Tibial artery (tissue), 4 donors: ENCODE results near the gene UBE2V1.

Source experiments
- DNase-seq, 2 donors: peaks; one replicate each; pipeline ENCODE4 v3.0.0-alpha.2; 2019
- H3K27ac ChIP-seq, 2 donors: fragments of 200-600 bp; sonication (generic) in 1 of 2; 1 replicate in 1 of 2; 2 replicates in 1 of 2; pipeline ENCODE4 v1.5.1; 2018 to 2019; ENCODE audit warnings: mild to moderate bottlenecking in 1 of 2
- H3K27me3 ChIP-seq, 2 donors: fragments of 200-600 bp; sonication (generic) in 1 of 2; one replicate each; pipeline versions ENCODE4 v1.5.1 to v1.6.0; 2016 to 2019
- H3K36me3 ChIP-seq, 3 donors: fragments of 200-600 bp; sonication (generic) in 2 of 3; one replicate each; pipeline ENCODE4 v1.5.1; 2016 to 2019; ENCODE audit warnings: mild to moderate bottlenecking in 2 of 3
- H3K4me1 ChIP-seq, 4 donors: fragments of 200-600 bp; sonication (generic) in 2 of 4; 1 replicate in 3 of 4; 2 replicates in 1 of 4; pipeline ENCODE4 v1.5.1; 2016 to 2019
- H3K4me3 ChIP-seq, 2 donors: fragments of 200-600 bp; sonication (generic) in 1 of 2; 1 replicate in 1 of 2; 2 replicates in 1 of 2; pipeline ENCODE4 v1.5.1; 2018 to 2019; ENCODE audit warnings: mild to moderate bottlenecking in 2 of 2
- H3K9me3 ChIP-seq, 3 donors: fragments of 200-600 bp; sonication (generic) in 1 of 3; one replicate each; pipeline ENCODE4 v1.5.1; 2016 to 2019
- CTCF ChIP-seq, 2 experiments: fragments of 200-600 bp in 1 of 2; fragments of 450-650 bp in 1 of 2; IDR thresholded peaks; one replicate each; pipeline ENCODE4 v1.5.1; 2017 to 2019; ENCODE audit warnings: antibody characterized with exemption in 2 of 2, mild to moderate bottlenecking in 1 of 2, moderate library complexity in 1 of 2
- intact Hi-C: fragments of 100-400 bp; cut with DNase I; formaldehyde crosslinking; loops from one replicate; pipeline ENCODE4 v1.15.0; 2023; ENCODE audit warnings: low total_unique reads

The UBE2V1 gene

GRCh38 chr20:50133041-50133440 lies 20.1 kb upstream of the UBE2V1 start:
- Histone ChIP-seq H3K4me3 (no peak overlapping the region), H3K9me3 (no peaks in the 10 kb centered on the region), H3K4me1 (peaks cover 0 to 38% (median 24%) of the 10 kb centered on the region in 4 donors), H3K36me3 (peaks cover 5 to 48% (median 15%) of the 10 kb centered on the region in 3 donors), H3K27me3 (no peaks in the 10 kb centered on the region), H3K27ac (peak overlapping the region; percentile 48)
- intact Hi-C loops, result no loop called here
- TF ChIP-seq CTCF (IDR thresholded peaks at IDR 0.05), result no peak
- no peak for DNase-seq

GRCh38 chr20:50130995-50131394 lies 18.0 kb upstream of the UBE2V1 start:
- Histone ChIP-seq H3K4me3 (peak overlapping the region in 1 of 2 donors; percentile 10), H3K27me3 (no peaks in the 10 kb centered on the region), H3K9me3 (no peaks in the 10 kb centered on the region), H3K27ac (peak overlapping the region; percentile 65 to 76), H3K36me3 (peaks cover 13 to 68% (median 35%) of the 10 kb centered on the region in 3 donors), H3K4me1 (peaks cover 0 to 35% (median 21%) of the 10 kb centered on the region in 4 donors)
- TF ChIP-seq CTCF (IDR thresholded peaks at IDR 0.05), result no peak
- peak; percentile 67 to 90 for DNase-seq
- intact Hi-C loops, result no loop called here

GRCh38 chr20:50130356-50130723 lies 17.4 kb upstream of the UBE2V1 start:
- H3K36me3 ChIP-seq, result peaks cover 13 to 75% (median 41%) of the 10 kb centered on the region in 3 donors
- TF ChIP-seq CTCF (IDR thresholded peaks at IDR 0.05), result no peak
- H3K4me1 ChIP-seq, result peaks cover 0 to 35% (median 21%) of the 10 kb centered on the region in 4 donors
- H3K4me3 ChIP-seq, result peak overlapping the region in 1 of 2 donors; percentile 10
- no peaks in the 10 kb centered on the region for H3K27me3 ChIP-seq
- no peak for DNase-seq
- intact Hi-C loops, result no loop called here
- H3K9me3 ChIP-seq, result no peaks in the 10 kb centered on the region
- H3K27ac ChIP-seq, result peak overlapping the region; percentile 65 to 76

GRCh38 chr20:50129662-50130355 lies 16.9 kb upstream of the UBE2V1 start:
- Histone ChIP-seq H3K27ac (peak overlapping the region; percentile 65 to 76), H3K4me1 (peaks cover 0 to 35% (median 21%) of the 10 kb centered on the region in 4 donors), H3K4me3 (no peak overlapping the region), H3K36me3 (peaks cover 18 to 75% (median 47%) of the 10 kb centered on the region in 3 donors), H3K9me3 (no peaks in the 10 kb centered on the region), H3K27me3 (no peaks in the 10 kb centered on the region)
- no peak for TF ChIP-seq CTCF (IDR thresholded peaks at IDR 0.05)
- no peak for DNase-seq
- intact Hi-C loops, result no loop called here

GRCh38 chr20:50128520-50128905 lies 15.6 kb upstream of the UBE2V1 start:
- peaks cover 31 to 78% (median 60%) of the 10 kb centered on the region in 3 donors for H3K36me3 ChIP-seq
- no peaks in the 10 kb centered on the region for H3K9me3 ChIP-seq
- DNase-seq, result no peak
- intact Hi-C loops, result no loop called here
- no peak overlapping the region for H3K27ac ChIP-seq
- H3K4me1 ChIP-seq, result peaks cover 0 to 29% (median 21%) of the 10 kb centered on the region in 4 donors
- no peaks in the 10 kb centered on the region for H3K27me3 ChIP-seq
- no peak overlapping the region for H3K4me3 ChIP-seq
- TF ChIP-seq CTCF (IDR thresholded peaks at IDR 0.05), result no peak
